ENCODE data around the gene ITGA2.

Gene ITGA2
- long read RNA-seq, partial matches to known transcripts, result 1 of 1 reads
- long read RNA-seq, other reads (novel, unspliced or antisense), result 0 of 1 reads

DNA sequence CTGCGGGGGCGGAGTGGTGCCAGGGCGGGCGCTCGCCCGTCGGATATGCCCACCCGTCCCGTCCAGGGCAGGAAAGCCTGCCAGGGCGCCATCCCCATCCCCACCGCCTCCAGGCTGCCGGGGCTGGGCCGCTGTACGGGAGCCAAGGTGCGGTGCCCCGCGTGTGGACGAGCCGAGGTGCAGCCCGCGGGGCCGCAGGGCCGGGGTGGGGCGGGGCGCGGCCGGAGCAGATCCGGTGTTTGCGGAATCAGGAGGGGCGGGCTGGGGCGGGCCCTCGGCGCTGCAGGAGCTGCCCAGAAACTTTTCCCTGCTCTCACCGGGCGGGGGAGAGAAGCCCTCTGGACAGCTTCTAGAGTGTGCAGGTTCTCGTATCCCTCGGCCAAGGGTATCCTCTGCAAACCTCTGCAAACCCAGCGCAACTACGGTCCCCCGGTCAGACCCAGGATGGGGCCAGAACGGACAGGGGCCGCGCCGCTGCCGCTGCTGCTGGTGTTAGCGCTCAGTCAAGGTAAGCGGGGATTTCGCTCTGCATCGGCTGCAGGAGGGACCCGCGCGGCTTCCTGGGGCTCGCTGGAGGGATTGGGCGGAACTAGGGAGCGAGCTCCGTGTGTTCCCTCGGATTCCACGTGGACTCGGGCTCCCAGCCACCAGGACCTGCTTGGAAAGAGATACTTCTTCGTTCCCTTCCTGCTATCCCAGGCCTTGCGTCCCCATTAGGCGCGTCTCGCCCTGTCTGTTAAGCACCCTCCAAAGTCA, at the start of gene ITGA2:
Gene ITGA2, plus strand, starts transcription at position 328 of the 756 bp plus-strand sequence. Its CDS starts 117 bp downstream, at position 445.
- H3K27ac ChIP-seq (replicated peaks), result no peak within 1 kb of the TSS
- TF ChIP-seq, protein P1, sequence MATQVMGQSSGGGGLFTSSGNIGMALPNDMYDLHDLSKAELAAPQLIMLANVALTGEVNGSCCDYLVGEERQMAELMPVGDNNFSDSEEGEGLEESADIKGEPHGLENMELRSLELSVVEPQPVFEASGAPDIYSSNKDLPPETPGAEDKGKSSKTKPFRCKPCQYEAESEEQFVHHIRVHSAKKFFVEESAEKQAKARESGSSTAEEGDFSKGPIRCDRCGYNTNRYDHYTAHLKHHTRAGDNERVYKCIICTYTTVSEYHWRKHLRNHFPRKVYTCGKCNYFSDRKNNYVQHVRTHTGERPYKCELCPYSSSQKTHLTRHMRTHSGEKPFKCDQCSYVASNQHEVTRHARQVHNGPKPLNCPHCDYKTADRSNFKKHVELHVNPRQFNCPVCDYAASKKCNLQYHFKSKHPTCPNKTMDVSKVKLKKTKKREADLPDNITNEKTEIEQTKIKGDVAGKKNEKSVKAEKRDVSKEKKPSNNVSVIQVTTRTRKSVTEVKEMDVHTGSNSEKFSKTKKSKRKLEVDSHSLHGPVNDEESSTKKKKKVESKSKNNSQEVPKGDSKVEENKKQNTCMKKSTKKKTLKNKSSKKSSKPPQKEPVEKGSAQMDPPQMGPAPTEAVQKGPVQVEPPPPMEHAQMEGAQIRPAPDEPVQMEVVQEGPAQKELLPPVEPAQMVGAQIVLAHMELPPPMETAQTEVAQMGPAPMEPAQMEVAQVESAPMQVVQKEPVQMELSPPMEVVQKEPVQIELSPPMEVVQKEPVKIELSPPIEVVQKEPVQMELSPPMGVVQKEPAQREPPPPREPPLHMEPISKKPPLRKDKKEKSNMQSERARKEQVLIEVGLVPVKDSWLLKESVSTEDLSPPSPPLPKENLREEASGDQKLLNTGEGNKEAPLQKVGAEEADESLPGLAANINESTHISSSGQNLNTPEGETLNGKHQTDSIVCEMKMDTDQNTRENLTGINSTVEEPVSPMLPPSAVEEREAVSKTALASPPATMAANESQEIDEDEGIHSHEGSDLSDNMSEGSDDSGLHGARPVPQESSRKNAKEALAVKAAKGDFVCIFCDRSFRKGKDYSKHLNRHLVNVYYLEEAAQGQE (IDR thresholded peaks at IDR 0.05; ENCODE audit: insufficient replicate concordance, low read depth), result no peak
- TF ChIP-seq, protein P2, sequence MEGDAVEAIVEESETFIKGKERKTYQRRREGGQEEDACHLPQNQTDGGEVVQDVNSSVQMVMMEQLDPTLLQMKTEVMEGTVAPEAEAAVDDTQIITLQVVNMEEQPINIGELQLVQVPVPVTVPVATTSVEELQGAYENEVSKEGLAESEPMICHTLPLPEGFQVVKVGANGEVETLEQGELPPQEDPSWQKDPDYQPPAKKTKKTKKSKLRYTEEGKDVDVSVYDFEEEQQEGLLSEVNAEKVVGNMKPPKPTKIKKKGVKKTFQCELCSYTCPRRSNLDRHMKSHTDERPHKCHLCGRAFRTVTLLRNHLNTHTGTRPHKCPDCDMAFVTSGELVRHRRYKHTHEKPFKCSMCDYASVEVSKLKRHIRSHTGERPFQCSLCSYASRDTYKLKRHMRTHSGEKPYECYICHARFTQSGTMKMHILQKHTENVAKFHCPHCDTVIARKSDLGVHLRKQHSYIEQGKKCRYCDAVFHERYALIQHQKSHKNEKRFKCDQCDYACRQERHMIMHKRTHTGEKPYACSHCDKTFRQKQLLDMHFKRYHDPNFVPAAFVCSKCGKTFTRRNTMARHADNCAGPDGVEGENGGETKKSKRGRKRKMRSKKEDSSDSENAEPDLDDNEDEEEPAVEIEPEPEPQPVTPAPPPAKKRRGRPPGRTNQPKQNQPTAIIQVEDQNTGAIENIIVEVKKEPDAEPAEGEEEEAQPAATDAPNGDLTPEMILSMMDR (IDR thresholded peaks at IDR 0.05; ENCODE audit: insufficient read depth, low read length), result no peak
- peak within 1 kb of the TSS; percentile 65 for H3K4me3 ChIP-seq (replicated peaks; ENCODE audit: insufficient read depth, low read length)
- H3K27me3 ChIP-seq (ENCODE audit: insufficient read depth, poor library complexity, severe bottlenecking), result peaks cover 30% of the 10 kb centered on the region
- no peak for DNase-seq (ENCODE audit: low read depth in 1 of 2, low spot score in 1 of 2)

DNA sequence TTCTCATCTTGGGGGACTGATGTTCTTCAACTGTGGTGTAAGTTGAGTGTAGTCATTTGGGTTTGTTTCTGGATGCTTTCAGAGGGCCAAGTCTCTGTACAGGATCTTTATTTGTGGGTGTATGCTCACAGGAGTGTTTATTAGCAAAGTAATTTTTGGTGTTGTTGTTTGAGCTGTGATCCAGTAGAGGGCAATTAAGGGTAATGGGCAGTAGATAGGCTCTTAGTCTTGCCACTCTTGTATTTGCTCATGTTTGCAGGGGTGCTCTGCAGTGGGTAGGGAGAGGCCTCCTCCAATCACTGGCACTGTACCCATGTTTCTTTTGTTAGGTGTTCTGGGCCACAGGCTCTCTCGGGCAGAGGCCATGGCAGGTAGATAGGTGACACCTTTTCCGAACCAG, 45.9 kb upstream of the ITGA2 start:
- peaks cover 4% of the 10 kb centered on the region for H3K27me3 ChIP-seq (ENCODE audit: insufficient read depth, poor library complexity, severe bottlenecking)
- DNase-seq (ENCODE audit: low read depth in 1 of 2, low spot score in 1 of 2), result no peak
- TF ChIP-seq GABPA (IDR thresholded peaks at IDR 0.05; ENCODE audit: low read depth), result no peak

DNA sequence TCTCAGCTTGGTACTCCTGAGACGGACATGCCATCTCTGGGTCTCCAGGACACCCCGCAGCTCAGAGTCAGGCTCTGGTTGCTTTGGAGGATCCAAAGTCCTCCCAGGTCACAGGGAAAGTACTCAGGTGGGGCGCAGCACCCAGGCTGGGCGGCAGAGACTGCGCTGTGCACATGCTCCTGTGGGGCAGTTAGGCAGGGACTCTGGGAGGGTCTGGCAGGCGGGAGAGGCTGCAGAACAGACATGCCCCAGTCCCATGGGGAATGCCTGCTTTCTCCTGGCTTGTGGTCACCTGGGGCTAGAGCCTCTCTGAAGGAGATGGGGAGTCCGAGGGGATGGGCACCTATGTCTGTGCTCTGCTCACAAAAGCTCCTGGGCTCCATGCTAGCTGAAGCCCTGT, 45.3 kb upstream of the ITGA2 start:
- no peak overlapping the region for H3K4me3 ChIP-seq (replicated peaks; ENCODE audit: insufficient read depth, low read length)
- TF ChIP-seq GABPA (IDR thresholded peaks at IDR 0.05; ENCODE audit: low read depth) (no peak), POLR2AphosphoS5 (IDR thresholded peaks at IDR 0.05; ENCODE audit: low read depth) (no peak), SPI1 (IDR thresholded peaks at IDR 0.05; ENCODE audit: borderline replicate concordance, low read depth) (no peak)
- TF ChIP-seq, protein P1 (IDR thresholded peaks at IDR 0.05; ENCODE audit: insufficient replicate concordance, low read depth), result no peak
- TF ChIP-seq, protein P2 (IDR thresholded peaks at IDR 0.05; ENCODE audit: insufficient read depth, low read length), result no peak
- DNase-seq (ENCODE audit: low read depth in 1 of 2, low spot score in 1 of 2), result no peak
- H3K27ac ChIP-seq (replicated peaks), result no peak overlapping the region
- H3K27me3 ChIP-seq (ENCODE audit: insufficient read depth, poor library complexity, severe bottlenecking), result peaks cover 4% of the 10 kb centered on the region

More for the DNA sequence above, 45.9 kb upstream of the ITGA2 start:
- Histone ChIP-seq H3K4me3 (replicated peaks; ENCODE audit: insufficient read depth, low read length) (no peak overlapping the region), H3K27ac (replicated peaks) (no peak overlapping the region)

DNA sequence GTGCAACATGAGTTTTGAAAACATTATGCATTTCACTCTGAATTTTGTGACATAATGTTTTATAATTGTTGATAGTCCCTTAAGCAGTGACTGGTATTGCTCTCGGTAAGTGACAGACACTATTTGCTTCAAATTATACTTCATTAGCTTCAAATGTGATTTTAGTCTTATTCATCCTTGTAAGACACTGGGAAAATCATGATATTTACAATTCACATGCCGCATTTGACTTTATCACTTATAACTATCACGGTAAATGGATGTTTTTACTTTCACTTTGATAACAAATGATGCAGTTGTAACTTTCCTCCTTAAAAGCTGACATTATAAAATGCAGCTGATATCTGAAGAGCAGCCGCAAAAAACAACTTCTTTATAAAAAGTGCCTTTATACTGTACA, 44.1 kb upstream of the ITGA2 start:
- no peak overlapping the region for H3K27ac ChIP-seq (replicated peaks)
- TF ChIP-seq GABPA (IDR thresholded peaks at IDR 0.05; ENCODE audit: low read depth) (no peak), SPI1 (IDR thresholded peaks at IDR 0.05; ENCODE audit: borderline replicate concordance, low read depth) (no peak), POLR2AphosphoS5 (IDR thresholded peaks at IDR 0.05; ENCODE audit: low read depth) (no peak)
- TF ChIP-seq, protein P2 (IDR thresholded peaks at IDR 0.05; ENCODE audit: insufficient read depth, low read length), result no peak
- TF ChIP-seq, protein P1 (IDR thresholded peaks at IDR 0.05; ENCODE audit: insufficient replicate concordance, low read depth), result no peak
- H3K27me3 ChIP-seq (ENCODE audit: insufficient read depth, poor library complexity, severe bottlenecking), result peaks cover 4% of the 10 kb centered on the region
- no peak for DNase-seq (ENCODE audit: low read depth in 1 of 2, low spot score in 1 of 2)
- peak overlapping the region; percentile 6; the same call in 1 of the 2 replicates for H3K4me3 ChIP-seq (replicated peaks; ENCODE audit: insufficient read depth, low read length)
